ENCODE results near the gene JAZF1. TPM values are rescaled to one million over a fixed set of nuclear protein-coding genes. Genes with fewer than 3 reads are reported as not detected.

The JAZF1 gene
- total and polyA plus RNA-seq, 9 of the 15 experiments (the other 6 are each of a cell fraction or from before 2014, with no cell fraction given), result 0.04 to 0.64 (median 0.11) TPM; not detected in 3

DNA sequence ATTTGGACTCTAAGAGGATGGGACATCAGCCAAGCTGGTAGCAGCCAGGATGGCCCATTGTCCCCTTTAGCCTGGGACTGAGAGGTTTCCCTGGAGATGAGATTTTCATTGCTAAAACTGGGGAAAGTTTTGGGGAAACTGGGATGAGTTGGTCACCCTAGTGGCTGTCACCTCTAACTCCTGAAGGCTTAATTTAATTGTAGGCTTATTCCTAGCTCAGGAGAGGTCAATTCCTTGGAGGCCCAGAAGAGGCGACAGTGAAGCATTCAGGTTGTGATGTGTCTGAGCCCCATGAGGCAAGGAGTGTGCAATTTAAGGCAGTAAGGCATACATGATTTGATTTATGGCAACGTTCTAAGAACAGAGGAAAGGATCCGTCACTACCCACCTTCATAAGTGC, 24.9 kb upstream of the JAZF1 start:
- Histone ChIP-seq H3K27me3 (ENCODE audit: control insufficient read depth in 2 of 2, insufficient read depth in 2 of 2, low read length in 2 of 2) (peaks cover 2 to 4% of the 10 kb centered on the region in 2 experiments; a peak in 1 of 5 replicates), H3K4me2 (ENCODE audit: insufficient read depth, low read length) (no peak overlapping the region), H3K9me3 (replicated peaks; ENCODE audit: control insufficient read depth, insufficient read depth, low read depth, low read length) (no peaks in the 10 kb centered on the region), H3K4me1 (replicated peaks in 1 of 2; ENCODE audit: control insufficient read depth in 2 of 2, insufficient read depth in 2 of 2, low read length in 2 of 2) (no peaks in the 10 kb centered on the region), H3K79me2 (ENCODE audit: control insufficient read depth, insufficient read depth, low read length) (no peaks in the 10 kb centered on the region), H3K4me3 (no peak overlapping the region), H4K20me1 (replicated peaks; ENCODE audit: control insufficient read depth, insufficient read depth, low read length) (no peaks in the 10 kb centered on the region), H3K36me3 (ENCODE audit: control insufficient read depth, insufficient read depth, low read length) (no peaks in the 10 kb centered on the region), H3K9ac (ENCODE audit: insufficient read depth in 1 of 2, low read depth in 2 of 2, low read length in 2 of 2) (no peak overlapping the region), H3K9me1 (ENCODE audit: control insufficient read depth, insufficient read depth, low read length) (no peaks in the 10 kb centered on the region), H2AFZ (ENCODE audit: low read depth, low read length) (no peak overlapping the region), H3K27ac (ENCODE audit: extremely low read depth, low read depth, low read length) (no peak overlapping the region)
- in situ Hi-C loops (cut with MboI), result no loop called here
- ATAC-seq (no peak; the same call in 2 of the 3 replicates), DNase-seq (ENCODE audit: extremely low read depth in 1 of 4, low spot score in 3 of 4) (no peak), FAIRE-seq (no peak)
- WGBS (ENCODE audit: insufficient coverage, low coverage, missing lambda C conversion rate), result 0% methylated on average over 3 of the region's 3 CpGs
- ChIA-PET CTCF (ENCODE audit: low intra/inter-chr PET ratio) (no interaction called here), POLR2A (no interaction called here)
- TF ChIP-seq ZNF76 (CRISPR knock-in tag; IDR thresholded peaks at IDR 0.05; ENCODE audit: borderline replicate concordance) (no peak), ZFX (CRISPR knock-in tag; IDR thresholded peaks at IDR 0.05) (no peak)
- intact Hi-C loops (cut with micrococcal nuclease), result no loop called here
- BruUV-seq (replicated peaks), result no TSS peak

DNA sequence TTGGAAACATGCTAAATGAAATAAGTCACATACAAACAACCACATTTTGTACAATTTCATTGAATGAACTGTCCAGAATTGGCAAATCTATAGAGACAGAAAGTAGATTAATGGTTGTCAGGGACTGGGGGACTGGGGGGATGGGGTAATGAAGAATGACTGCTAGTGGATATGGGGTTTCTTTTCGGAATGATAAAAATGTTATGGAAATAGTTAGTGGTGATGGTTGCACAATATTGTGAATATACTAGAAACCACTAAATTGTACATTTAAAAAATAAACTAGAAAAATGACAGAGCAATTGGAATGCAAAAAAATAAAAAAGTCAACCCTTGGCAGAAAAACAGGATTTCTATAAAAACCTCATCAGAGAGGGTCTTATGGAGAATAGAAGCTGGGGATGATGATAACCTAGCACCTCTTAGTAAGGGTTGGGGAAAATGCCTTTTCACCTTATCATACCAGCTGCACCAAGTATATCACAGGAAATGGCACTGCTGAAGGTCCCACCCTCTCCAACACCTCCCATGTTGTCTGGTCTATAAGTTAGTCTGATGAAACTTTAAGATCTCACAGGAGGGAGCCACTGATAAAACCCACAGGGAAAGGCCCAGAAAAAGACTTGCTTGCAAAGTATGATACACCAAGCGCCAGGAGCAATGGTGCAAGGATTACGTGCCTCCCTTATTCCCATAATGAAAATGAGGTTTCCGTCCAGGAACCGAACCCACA, 23.1 kb upstream of the JAZF1 start:
- Histone ChIP-seq H3K4me1 (replicated peaks in 1 of 2; ENCODE audit: control insufficient read depth in 2 of 2, insufficient read depth in 2 of 2, low read length in 2 of 2) (no peaks in the 10 kb centered on the region), H3K4me3 (no peak overlapping the region), H3K4me2 (ENCODE audit: insufficient read depth, low read length) (no peak overlapping the region), H3K9ac (ENCODE audit: insufficient read depth in 1 of 2, low read depth in 2 of 2, low read length in 2 of 2) (no peak overlapping the region), H3K27me3 (ENCODE audit: control insufficient read depth in 2 of 2, insufficient read depth in 2 of 2, low read length in 2 of 2) (peaks cover 2 to 4% of the 10 kb centered on the region in 2 experiments; a peak in 1 of 5 replicates), H3K9me3 (replicated peaks; ENCODE audit: control insufficient read depth, insufficient read depth, low read depth, low read length) (no peaks in the 10 kb centered on the region), H3K9me1 (ENCODE audit: control insufficient read depth, insufficient read depth, low read length) (no peaks in the 10 kb centered on the region), H3K79me2 (ENCODE audit: control insufficient read depth, insufficient read depth, low read length) (no peaks in the 10 kb centered on the region), H4K20me1 (replicated peaks; ENCODE audit: control insufficient read depth, insufficient read depth, low read length) (no peaks in the 10 kb centered on the region), H3K36me3 (ENCODE audit: control insufficient read depth, insufficient read depth, low read length) (no peaks in the 10 kb centered on the region), H3K27ac (ENCODE audit: extremely low read depth, low read depth, low read length) (no peak overlapping the region), H2AFZ (ENCODE audit: low read depth, low read length) (no peak overlapping the region)
- intact Hi-C loops (cut with micrococcal nuclease), result no loop called here
- in situ Hi-C loops (cut with MboI), result no loop called here
- no peak for DNase-seq (ENCODE audit: extremely low read depth in 1 of 4, low spot score in 3 of 4)
- ChIA-PET POLR2A (interaction anchor here (0.9 kb wide), 1 partner anchor 10 kb away, joined by 3 read pairs; no protein-coding TSS in a partner anchor), CTCF (ENCODE audit: low intra/inter-chr PET ratio) (no interaction called here)
- BruUV-seq (replicated peaks), result no TSS peak
- WGBS (ENCODE audit: insufficient coverage, low coverage, missing lambda C conversion rate), result 2% methylated on average over 5 of the region's 5 CpGs
- no peak for FAIRE-seq
- ATAC-seq, result no peak
- TF ChIP-seq ZNF354B (CRISPR knock-in tag; IDR thresholded peaks at IDR 0.05) (no peak), DNMT1 (IDR thresholded peaks at IDR 0.05) (no peak), POLR2A (conservative IDR thresholded peaks at IDR 0.05) (no peak), TEAD4 (IDR thresholded peaks at IDR 0.05; ENCODE audit: low read length) (peak; percentile 42; the same call in 1 of the 2 replicates), TEAD4 (CRISPR knock-in tag; IDR thresholded peaks at IDR 0.05; ENCODE audit: borderline replicate concordance) (no peak), MYBL2 (IDR thresholded peaks at IDR 0.05; ENCODE audit: low read depth) (no peak), MYBL2 (CRISPR knock-in tag; IDR thresholded peaks at IDR 0.05; ENCODE audit: borderline replicate concordance) (no peak), CBFA2T2 (conservative IDR thresholded peaks at IDR 0.05) (0 out of 2 replicates have a peak, but pooled peaks have one; percentile 7), MIER1 (IDR thresholded peaks at IDR 0.05; ENCODE audit: low read depth) (no peak), ZNF23 (CRISPR knock-in tag; IDR thresholded peaks at IDR 0.05) (no peak)
- TF ChIP-seq, protein P1, sequence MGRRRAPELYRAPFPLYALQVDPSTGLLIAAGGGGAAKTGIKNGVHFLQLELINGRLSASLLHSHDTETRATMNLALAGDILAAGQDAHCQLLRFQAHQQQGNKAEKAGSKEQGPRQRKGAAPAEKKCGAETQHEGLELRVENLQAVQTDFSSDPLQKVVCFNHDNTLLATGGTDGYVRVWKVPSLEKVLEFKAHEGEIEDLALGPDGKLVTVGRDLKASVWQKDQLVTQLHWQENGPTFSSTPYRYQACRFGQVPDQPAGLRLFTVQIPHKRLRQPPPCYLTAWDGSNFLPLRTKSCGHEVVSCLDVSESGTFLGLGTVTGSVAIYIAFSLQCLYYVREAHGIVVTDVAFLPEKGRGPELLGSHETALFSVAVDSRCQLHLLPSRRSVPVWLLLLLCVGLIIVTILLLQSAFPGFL (CRISPR knock-in tag; IDR thresholded peaks at IDR 0.05), result no peak

All from K562 (cell line).